GM23338 (cell line): ENCODE measurements around the gene MAPK8IP2. TPM values are rescaled to one million over a fixed set of nuclear protein-coding genes. Genes with fewer than 3 reads are reported as not detected.

Experiments
- ATAC-seq: fragments of 200-7000 bp; cut with Tn5 transposase; 3 replicates; pipeline ENCODE4 v1.9.1; 2020
- DNase-seq: peaks from one replicate; pipeline ENCODE4 v3.0.0-alpha.2; 2015; ENCODE audit warnings: low spot score
- H2AFZ ChIP-seq: fragments of 200-600 bp; sonication (generic); 2 replicates; pipeline ENCODE4 v1.8.0; 2016; ENCODE audit warnings: antibody characterized with exemption, mild to moderate bottlenecking, moderate library complexity
- H3F3A ChIP-seq: fragments of 200-600 bp; sonication (generic); replicated peaks from 2 replicates; pipeline ENCODE4 v1.8.0; 2017; ENCODE audit warnings: antibody characterized with exemption, mixed run types, low read depth
- H3K27ac ChIP-seq: fragments of 200-600 bp; sonication (generic); 2 replicates; pipeline ENCODE4 v1.6.1; 2016; ENCODE audit warnings: low read depth
- H3K27me3 ChIP-seq: fragments of 200-600 bp; sonication (generic); 2 replicates; pipeline ENCODE4 v1.8.0; 2016; ENCODE audit warnings: mild to moderate bottlenecking, mixed run types, moderate library complexity; ENCODE audit not compliant: insufficient read depth
- H3K36me3 ChIP-seq: fragments of 200-600 bp; sonication (generic); 2 replicates; pipeline ENCODE4 v1.8.0; 2016; ENCODE audit warnings: mild to moderate bottlenecking; ENCODE audit not compliant: insufficient read depth
- H3K4me1 ChIP-seq: fragments of 200-600 bp; sonication (generic); 2 replicates; pipeline ENCODE4 v1.8.0; 2016; ENCODE audit warnings: mild to moderate bottlenecking, moderate library complexity; ENCODE audit not compliant: insufficient read depth
- H3K4me2 ChIP-seq: fragments of 200-600 bp; sonication (generic); 2 replicates; pipeline ENCODE4 v1.7.1; 2017; ENCODE audit warnings: mixed run types
- H3K4me3 ChIP-seq: fragments of 200-600 bp; sonication (generic); 2 replicates; pipeline ENCODE4 v1.6.1; 2016; ENCODE audit warnings: mixed run types
- H3K79me2 ChIP-seq: fragments of 200-600 bp; sonication (generic); replicated peaks from 2 replicates; pipeline ENCODE4 v1.8.0; 2017; ENCODE audit warnings: mild to moderate bottlenecking; ENCODE audit not compliant: insufficient read depth
- H3K9me2 ChIP-seq: fragments of 200-600 bp; sonication (generic); 2 replicates; pipeline ENCODE4 v1.8.0; 2017; ENCODE audit not compliant: insufficient read depth
- H4K20me1 ChIP-seq: fragments of 200-600 bp; sonication (generic); replicated peaks from 2 replicates; pipeline ENCODE4 v1.8.0; 2017; ENCODE audit warnings: mild to moderate bottlenecking; ENCODE audit not compliant: insufficient read depth
- H3K27ac Mint-ChIP-seq: 2 replicates; pipeline ENCODE4 v1.8.0; 2020; ENCODE audit warnings: inconsistent platforms, mild to moderate bottlenecking, moderate library complexity, mixed read lengths
- H3K27me3 Mint-ChIP-seq: 3 replicates; pipeline ENCODE4 v1.8.0; 2022; ENCODE audit warnings: low read depth, mild to moderate bottlenecking, moderate library complexity, mixed read lengths, inconsistent platforms; ENCODE audit not compliant: insufficient read depth, poor library complexity
- H3K36me3 Mint-ChIP-seq: 3 replicates; pipeline ENCODE4 v1.8.0; 2021; ENCODE audit warnings: low read depth, mild to moderate bottlenecking, inconsistent platforms, moderate library complexity, mixed read lengths
- H3K4me1 Mint-ChIP-seq: 3 replicates; pipeline ENCODE4 v1.8.0; 2020; ENCODE audit warnings: mild to moderate bottlenecking, inconsistent platforms, mixed read lengths
- H3K4me3 Mint-ChIP-seq: 3 replicates; pipeline ENCODE4 v1.8.0; 2021; ENCODE audit warnings: moderate library complexity, mild to moderate bottlenecking, inconsistent platforms, mixed read lengths
- H3K9me3 Mint-ChIP-seq: 3 replicates; pipeline ENCODE4 v1.8.0; 2020; ENCODE audit warnings: moderate library complexity, mild to moderate bottlenecking, inconsistent platforms, mixed read lengths
- CREB1 ChIP-seq: fragments of 250-450 bp; sonication (Bioruptor Pico); IDR thresholded peaks from 2 replicates; pipeline ENCODE4 v1.5.0; 2020; ENCODE audit warnings: low read depth, mild to moderate bottlenecking, moderate library complexity
- EZH2 ChIP-seq: fragments of 200-600 bp; sonication (generic); IDR thresholded peaks from one replicate; pipeline ENCODE4 v1.8.0; 2017; ENCODE audit warnings: antibody characterized with exemption, mild to moderate bottlenecking, low read depth; ENCODE audit not compliant: unreplicated experiment
- JUNB ChIP-seq: IDR thresholded peaks from one replicate; pipeline ENCODE4 v1.6.1; 2016; ENCODE audit warnings: antibody characterized with exemption; ENCODE audit not compliant: unreplicated experiment
- POLR2AphosphoS5 ChIP-seq: IDR thresholded peaks from 2 replicates; pipeline ENCODE4 v1.6.1; 2016; ENCODE audit warnings: antibody characterized with exemption, low read depth
- REST ChIP-seq: IDR thresholded peaks from one replicate; pipeline ENCODE4 v1.6.1; 2018; ENCODE audit warnings: antibody characterized with exemption; ENCODE audit not compliant: unreplicated experiment
- polyA plus RNA-seq: library from polyadenylated mRNA; unstranded; fragments of >200 nt; fragmentation: Nextera tagmentation; extraction: Ambion mirVana; gene quantifications from 2 replicates; pipeline ENCODE4 v1.2.1, GENCODE V29; 2016
- total RNA-seq: library from RNA; depleted of rRNA; stranded (reverse); fragments of >200 nt; shearing (Covaris generic); gene quantifications from 2 replicates; pipeline ENCODE4 v1.2.3, GENCODE V29; 2014

MAPK8IP2 gene
- total and polyA plus RNA-seq, 2 experiments from 2014 or later = 0.15 to 3.5 TPM

GRCh38 chr22:50601669-50602337, 1.2 kb downstream of the MAPK8IP2 start:
- Histone ChIP-seq H4K20me1 (no peaks in the 10 kb centered on the region; the same call in 1 of the 2 replicates), H3K79me2 (no peaks in the 10 kb centered on the region), H3K4me3 (no peak overlapping the region), H3K9me2 (no peaks in the 10 kb centered on the region), H3K27ac (no peak overlapping the region), H2AFZ (no peak overlapping the region), H3K27me3 (peaks cover 90% of the 10 kb centered on the region), H3K4me2 (no peak overlapping the region), H3F3A (no peaks in the 10 kb centered on the region), H3K36me3 (no peaks in the 10 kb centered on the region), H3K4me1 (no peaks in the 10 kb centered on the region; the same call in 1 of the 2 replicates)
- DNase-seq (no peak), ATAC-seq (no peak)
- Mint-ChIP-seq H3K4me3 (peak overlapping the region; percentile 63), H3K27me3 (peaks cover 68% of the 10 kb centered on the region), H3K9me3 (0 out of 3 replicates have a peak, but pooled peaks cover 3% of the 10 kb centered on the region), H3K27ac (no peak overlapping the region), H3K36me3 (peaks cover 3% of the 10 kb centered on the region; the same call in 1 of the 3 replicates), H3K4me1 (peaks cover 16% of the 10 kb centered on the region)
- TF ChIP-seq JUNB (no peak), EZH2 (peak; percentile 35), POLR2AphosphoS5 (no peak), CREB1 (CRISPR knock-in tag) (no peak), REST (no peak)

DNA sequence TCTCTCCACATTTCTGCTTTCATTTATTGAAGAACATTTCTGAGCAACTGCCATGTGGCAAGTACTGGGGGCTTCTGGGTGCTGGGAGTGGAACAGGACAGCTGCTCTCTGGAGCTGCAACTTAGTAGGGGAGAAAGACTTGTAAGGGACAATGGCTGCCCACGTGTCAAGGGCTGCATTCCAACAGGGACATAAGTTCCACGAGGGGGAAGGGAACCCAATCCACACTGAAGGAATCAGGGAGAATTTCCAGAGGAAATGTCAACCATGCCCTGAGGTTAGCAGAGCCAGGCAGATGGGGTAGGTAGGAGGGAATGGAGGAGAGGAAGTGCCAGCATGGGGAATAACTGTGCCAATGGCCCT, 1.7 kb downstream of the MAPK8IP2 start:
- H3K4me1 Mint-ChIP-seq = peaks cover 16% of the 10 kb centered on the region
- no peaks in the 10 kb centered on the region for H3K79me2 ChIP-seq
- peaks cover 89% of the 10 kb centered on the region for H3K27me3 ChIP-seq
- H3F3A ChIP-seq = no peaks in the 10 kb centered on the region
- H3K36me3 Mint-ChIP-seq = peaks cover 3% of the 10 kb centered on the region; the same call in 1 of the 3 replicates
- H3K4me3 Mint-ChIP-seq = peak overlapping the region; percentile 63
- peaks cover 67% of the 10 kb centered on the region for H3K27me3 Mint-ChIP-seq
- H3K4me2 ChIP-seq = no peak overlapping the region
- H3K36me3 ChIP-seq = no peaks in the 10 kb centered on the region
- no peak overlapping the region for H3K27ac Mint-ChIP-seq
- no peaks in the 10 kb centered on the region for H3K9me2 ChIP-seq
- H2AFZ ChIP-seq = no peak overlapping the region
- ATAC-seq (no peak), DNase-seq (no peak)
- 0 out of 3 replicates have a peak, but pooled peaks cover 3% of the 10 kb centered on the region for H3K9me3 Mint-ChIP-seq
- peak; percentile 40 for TF ChIP-seq EZH2
- no peak for TF ChIP-seq REST
- H4K20me1 ChIP-seq = no peaks in the 10 kb centered on the region
- no peak overlapping the region for H3K27ac ChIP-seq
- no peak overlapping the region for H3K4me3 ChIP-seq
- no peaks in the 10 kb centered on the region; the same call in 1 of the 2 replicates for H3K4me1 ChIP-seq
